B cell (primary cell): ENCODE measurements around the gene NDUFB6. TPM values are rescaled to one million over a fixed set of nuclear protein-coding genes. Genes with fewer than 3 reads are reported as not detected.

ENCODE experiments used
- ATAC-seq: fragments of 200-7000 bp; cut with Tn5 transposase; one replicate; pipeline ENCODE4 v1.10.0; 2021; ENCODE audit warnings: low read depth, mild to moderate bottlenecking, moderate number of reproducible peaks, moderate library complexity
- CTCF ChIA-PET: fragments of 350-600 bp; sonication (Branson Sonifier 250); formaldehyde crosslinking; loops from one replicate; lab custom pipeline; 2021; ENCODE audit warnings: antibody characterized with exemption, inconsistent platforms; lab: Charles Lee
- POLR2A ChIA-PET: fragments of 350-600 bp; sonication (Branson Sonifier 250); formaldehyde crosslinking; loops from one replicate; lab custom pipeline; 2021; ENCODE audit warnings: antibody characterized with exemption; lab: Charles Lee
- DNase-seq: peaks from one replicate; pipeline ENCODE4 v3.0.0; 2013
- H2AFZ ChIP-seq: 2 replicates; pipeline ENCODE4 v1.6.1; 2012; ENCODE audit warnings: mild to moderate bottlenecking, low read depth, low read length; ENCODE audit not compliant: insufficient read depth, poor library complexity, severe bottlenecking
- H3K27ac ChIP-seq, 2 donors: 1 replicate in 1 of 2; 2 replicates in 1 of 2; pipeline ENCODE4 v1.5.1; 2012 to 2013; ENCODE audit warnings: low read length in 2 of 2, mild to moderate bottlenecking in 2 of 2, moderate library complexity in 1 of 2
- H3K27me3 ChIP-seq, 4 experiments: fragments of 200-600 bp in 1 of 4; sonication (generic) in 1 of 4; replicated peaks in 1 of 4; 1 replicate in 2 of 4; 2 replicates in 2 of 4; pipeline versions ENCODE4 v1.6.1 to v1.7.0; 2013 to 2016; ENCODE audit warnings: low read length in 3 of 4, mild to moderate bottlenecking in 2 of 4, mixed read lengths in 1 of 4, moderate library complexity in 1 of 4; ENCODE audit not compliant: insufficient read depth in 4 of 4, control insufficient read depth in 3 of 4; ENCODE audit errors: control extremely low read depth in 1 of 4
- H3K36me3 ChIP-seq, 2 experiments: replicated peaks in 1 of 2; 1 replicate in 1 of 2; 2 replicates in 1 of 2; pipeline versions ENCODE4 v1.6.1 to v1.7.1; 2013; ENCODE audit warnings: low read length in 1 of 2; ENCODE audit not compliant: insufficient read depth in 2 of 2, control insufficient read depth in 1 of 2; ENCODE audit errors: control extremely low read depth in 1 of 2, extremely low read depth in 1 of 2
- H3K4me1 ChIP-seq, 2 donors: fragments of 200-600 bp in 1 of 2; sonication (generic) in 1 of 2; 1 replicate in 1 of 2; 2 replicates in 1 of 2; pipeline versions ENCODE4 v1.5.1 to v1.6.1; 2013 to 2017; ENCODE audit warnings: low read length in 2 of 2; ENCODE audit not compliant: control insufficient read depth in 2 of 2, insufficient read depth in 2 of 2
- H3K4me2 ChIP-seq: replicated peaks from 2 replicates; pipeline ENCODE3; 2012; ENCODE audit warnings: mild to moderate bottlenecking, low read depth, low read length; ENCODE audit not compliant: poor library complexity, severe bottlenecking
- H3K4me3 ChIP-seq, 5 experiments: fragments of 200-600 bp in 1 of 5; sonication (generic) in 1 of 5; 1 replicate in 3 of 5; 2 replicates in 2 of 5; pipeline versions ENCODE4 v1.5.1 to v1.7.0; 2011 to 2016; ENCODE audit warnings: low read length in 4 of 5, mild to moderate bottlenecking in 4 of 5, low read depth in 2 of 5, control low read depth in 1 of 5, moderate library complexity in 1 of 5; ENCODE audit not compliant: insufficient read depth in 1 of 5; ENCODE audit errors: control extremely low read depth in 1 of 5, extremely low read depth in 1 of 5
- H3K79me2 ChIP-seq: fragments of 200-600 bp; sonication (generic); one replicate; pipeline ENCODE4 v1.6.0; 2016; ENCODE audit warnings: low read length; ENCODE audit not compliant: control insufficient read depth, insufficient read depth
- H3K9ac ChIP-seq: fragments of 200-600 bp; sonication (generic); 2 replicates; pipeline ENCODE4 v1.6.1; 2017; ENCODE audit warnings: mild to moderate bottlenecking, low read length, moderate library complexity
- H3K9me3 ChIP-seq, 3 donors: one replicate each; pipeline versions ENCODE4 v1.6.1 to v1.7.1; 2013; ENCODE audit warnings: low read length in 2 of 3; ENCODE audit not compliant: control insufficient read depth in 2 of 3, insufficient read depth in 1 of 3; ENCODE audit errors: control extremely low read depth in 1 of 3
- H4K20me1 ChIP-seq: 2 replicates; pipeline ENCODE4 v1.6.0; 2012; ENCODE audit warnings: mild to moderate bottlenecking, low read length; ENCODE audit not compliant: insufficient read depth, control insufficient read depth, poor library complexity, severe bottlenecking
- H3K27ac Mint-ChIP-seq: one replicate; pipeline ENCODE4 v1.8.0; 2021; ENCODE audit warnings: mixed read lengths
- H3K27me3 Mint-ChIP-seq: one replicate; pipeline ENCODE4 v1.8.0; 2021; ENCODE audit warnings: mixed read lengths
- H3K4me1 Mint-ChIP-seq: one replicate; pipeline ENCODE4 v1.8.0; 2021; ENCODE audit warnings: mixed read lengths
- H3K4me3 Mint-ChIP-seq: one replicate; pipeline ENCODE4 v1.8.0; 2021; ENCODE audit warnings: mixed read lengths
- H3K9me3 Mint-ChIP-seq: one replicate; pipeline ENCODE4 v1.8.0; 2022; ENCODE audit warnings: mixed read lengths; ENCODE audit not compliant: insufficient read depth
- CTCF ChIP-seq: fragments of 200-600 bp; IDR thresholded peaks from one replicate; pipeline ENCODE4 v1.8.0; 2022; ENCODE audit warnings: antibody characterized with exemption, mild to moderate bottlenecking
- EZH2 ChIP-seq: IDR thresholded peaks from 2 replicates; pipeline ENCODE4 v1.6.1; 2012; ENCODE audit warnings: borderline replicate concordance, low read depth, mild to moderate bottlenecking, moderate library complexity, low read length; ENCODE audit not compliant: insufficient read depth, poor library complexity, severe bottlenecking
- WGBS: methylation state at CpG from one replicate; pipeline ENCODE4 v1.1.5; 2013; ENCODE audit warnings: missing lambda C conversion rate; ENCODE audit not compliant: insufficient coverage; 5-methylcytosine and 5-hydroxymethylcytosine counted together
- intact Hi-C: fragments of 100-400 bp; cut with micrococcal nuclease; formaldehyde crosslinking; loops from one replicate; pipeline ENCODE4 v1.10.0; 2022
- polyA plus RNA-seq: library from polyadenylated mRNA; depleted of rRNA; stranded (reverse); fragments of >200 nt; gene quantifications from 2 replicates; pipeline ENCODE4 v1.2.3, GENCODE V29; 2012
- total RNA-seq, 2 donors: library from RNA; stranded (reverse); fragments of 120-200 nt in 1 of 2; gene quantifications; 1 replicate in 1 of 2; 2 replicates in 1 of 2; pipeline versions ENCODE4 v1.2.3 to v1.2.4, GENCODE V29; 2013 to 2022

Gene NDUFB6
- total and polyA plus RNA-seq, 2 donors (not counting 1 experiment from before 2014, with no cell fraction given): 7.4 to 13.6 TPM

- Mint-ChIP-seq H3K27me3 (no peaks in the 10 kb centered on the region), H3K4me1 (peaks cover 13% of the 10 kb centered on the region), H3K4me3 (no peak overlapping the region), H3K9me3 (no peaks in the 10 kb centered on the region), H3K27ac (no peak overlapping the region)
- intact Hi-C loops: no loop called here
- Histone ChIP-seq H3K27me3 (no peaks in the 10 kb centered on the region), H3K4me1 (peaks cover 3 to 5% of the 10 kb centered on the region in 2 donors), H2AFZ (no peak overlapping the region), H3K36me3 (peaks cover 6 to 29% of the 10 kb centered on the region in 2 experiments), H3K79me2 (peaks cover 78% of the 10 kb centered on the region), H3K4me2 (no peak overlapping the region), H3K27ac (no peak overlapping the region), H3K4me3 (no peak overlapping the region), H4K20me1 (no peaks in the 10 kb centered on the region), H3K9me3 (no peaks in the 10 kb centered on the region), H3K9ac (no peak overlapping the region)
- 99% methylated on average over 26 of the region's 26 CpGs for whole genome bisulfite sequencing
- DNase-seq (no peak), ATAC-seq (no peak)
- ChIA-PET CTCF (interaction anchor here (0.7 to 1.5 kb wide), 2 partner anchors 13 to 189 kb away, joined by 3 to 4 read pairs; no protein-coding TSS in a partner anchor), POLR2A (no interaction called here)
- TF ChIP-seq EZH2: no peak
- no peak for TF ChIP-seq CTCF
Measured at GRCh38 chr9:32566770-32567169, 6.2 kb downstream of the NDUFB6 start.

- Histone ChIP-seq H3K9ac (no peak overlapping the region), H3K27me3 (no peaks in the 10 kb centered on the region), H2AFZ (no peak overlapping the region), H4K20me1 (no peaks in the 10 kb centered on the region), H3K79me2 (peaks cover 76% of the 10 kb centered on the region), H3K4me2 (no peak overlapping the region), H3K9me3 (no peaks in the 10 kb centered on the region), H3K4me3 (no peak overlapping the region), H3K4me1 (no peaks in the 10 kb centered on the region), H3K36me3 (peaks cover 6 to 29% of the 10 kb centered on the region in 2 experiments), H3K27ac (no peak overlapping the region)
- ATAC-seq (no peak), DNase-seq (no peak)
- ChIA-PET CTCF (interaction anchor here (0.8 to 1.5 kb wide), 2 partner anchors 187 to 188 kb away, joined by 4 read pairs; no protein-coding TSS in a partner anchor), POLR2A (no interaction called here)
- intact Hi-C loops: no loop called here
- no peak for TF ChIP-seq EZH2
- no peak for TF ChIP-seq CTCF
- 95% methylated on average over 4 of the region's 6 CpGs for WGBS
- Mint-ChIP-seq H3K9me3 (no peaks in the 10 kb centered on the region), H3K4me1 (peaks cover 12% of the 10 kb centered on the region), H3K4me3 (no peak overlapping the region), H3K27ac (no peak overlapping the region), H3K27me3 (no peaks in the 10 kb centered on the region)
Measured at GRCh38 chr9:32565967-32566366, 7.0 kb downstream of the NDUFB6 start.
